ENCODE measurements around the gene CST9L.
A peak's percentile ranks its signal among the peaks of the same experiment; 100 is the strongest.

CST9L gene

GRCh38 chr20:23568320-23568970 lies at the start of gene CST9L:
Gene CST9L, minus strand, starts transcription at chr20:23568484. Its CDS starts 34 bp downstream, at chr20:23568450.
- no peak for DNase-seq (ENCODE audit: low read depth in 2 of 2)

GRCh38 chr20:23614163-23614562 lies 45.9 kb upstream of the CST9L start:
- no peak for DNase-seq (ENCODE audit: low read depth in 2 of 2)

GRCh38 chr20:23613676-23614075 lies 45.4 kb upstream of the CST9L start:
- DNase-seq (ENCODE audit: low read depth in 2 of 2): no peak

- DNase-seq (ENCODE audit: low read depth in 2 of 2): no peak
Measured at GRCh38 chr20:23612396-23612795, 44.1 kb upstream of the CST9L start.

GRCh38 chr20:23609486-23610109 lies 41.3 kb upstream of the CST9L start:
- DNase-seq (ENCODE audit: low read depth in 2 of 2): no peak

GRCh38 chr20:23608251-23608846 lies 40.1 kb upstream of the CST9L start:
- no peak for DNase-seq (ENCODE audit: low read depth in 2 of 2)

- DNase-seq (ENCODE audit: low read depth in 2 of 2): no peak
Measured at GRCh38 chr20:23607497-23608245, 39.4 kb upstream of the CST9L start.

- peak; percentile 23 to 32 for DNase-seq (ENCODE audit: low read depth in 2 of 2)
Measured at GRCh38 chr20:23606652-23607049, 38.4 kb upstream of the CST9L start.

- DNase-seq (ENCODE audit: low read depth in 2 of 2): no peak
Measured at GRCh38 chr20:23605867-23606651, 37.8 kb upstream of the CST9L start, which contains the start of gene CST9. Gene CST9, minus strand, starts transcription at chr20:23605917. Its CDS starts 53 bp downstream, at chr20:23605864.

- DNase-seq (ENCODE audit: low read depth in 2 of 2): no peak
Measured at GRCh38 chr20:23604306-23604705, 36.0 kb upstream of the CST9L start.

GRCh38 chr20:23603321-23603720 lies 35.0 kb upstream of the CST9L start:
- DNase-seq (ENCODE audit: low read depth in 2 of 2): no peak

GRCh38 chr20:23602699-23603098 lies 34.4 kb upstream of the CST9L start:
- no peak for DNase-seq (ENCODE audit: low read depth in 2 of 2)

- no peak for DNase-seq (ENCODE audit: low read depth in 2 of 2)
Measured at GRCh38 chr20:23602241-23602640, 34.0 kb upstream of the CST9L start.

- no peak for DNase-seq (ENCODE audit: low read depth in 2 of 2)
Measured at GRCh38 chr20:23601715-23602114, 33.4 kb upstream of the CST9L start.

GRCh38 chr20:23598481-23598880 lies 30.2 kb upstream of the CST9L start:
- DNase-seq (ENCODE audit: low read depth in 2 of 2): no peak

- DNase-seq (ENCODE audit: low read depth in 2 of 2): no peak
Measured at GRCh38 chr20:23596579-23597250, 28.4 kb upstream of the CST9L start.

GRCh38 chr20:23595941-23596340 lies 27.7 kb upstream of the CST9L start:
- no peak for DNase-seq (ENCODE audit: low read depth in 2 of 2)

- no peak for DNase-seq (ENCODE audit: low read depth in 2 of 2)
Measured at GRCh38 chr20:23588434-23589403, 20.4 kb upstream of the CST9L start.

GRCh38 chr20:23587631-23588030 lies 19.3 kb upstream of the CST9L start:
- no peak for DNase-seq (ENCODE audit: low read depth in 2 of 2)

Data from fibroblast of skin of left quadriceps (primary cell).